HEK293 (cell line): Measurements from ENCODE around the gene TGFB1I1.

ENCODE experiments used
- EGR2 ChIP-seq: fragments of 450-650 bp; formaldehyde crosslinking; IDR thresholded peaks from 2 replicates; pipeline ENCODE4 v1.5.1; 2016; ENCODE audit warnings: low read depth, missing biosample characterization, missing genetic modification characterization
- HIC1 ChIP-seq: fragments of 450-650 bp; formaldehyde crosslinking; IDR thresholded peaks from 2 replicates; pipeline ENCODE4 v1.5.1; 2016; ENCODE audit warnings: missing biosample characterization, missing genetic modification characterization
- KLF1 ChIP-seq: fragments of 450-650 bp; formaldehyde crosslinking; IDR thresholded peaks from 2 replicates; pipeline ENCODE4 v1.5.1; 2016; ENCODE audit warnings: missing biosample characterization, missing genetic modification characterization
- PATZ1 ChIP-seq: fragments of 450-650 bp; formaldehyde crosslinking; IDR thresholded peaks from 2 replicates; pipeline ENCODE4 v1.5.1; 2016; ENCODE audit warnings: missing biosample characterization, missing genetic modification characterization
- ZBTB26 ChIP-seq: fragments of 450-650 bp; formaldehyde crosslinking; optimal IDR thresholded peaks from 2 replicates; pipeline ENCODE3; 2016; ENCODE audit warnings: missing biosample characterization, mild to moderate bottlenecking, missing genetic modification characterization
- ZEB2 ChIP-seq: fragments of 450-650 bp; formaldehyde crosslinking; IDR thresholded peaks from 2 replicates; pipeline ENCODE4 v1.5.1; 2016; ENCODE audit warnings: missing biosample characterization, missing genetic modification characterization
- ZFHX2 ChIP-seq: fragments of 450-650 bp; formaldehyde crosslinking; conservative IDR thresholded peaks from 2 replicates; pipeline ENCODE4 v1.5.1; 2016; ENCODE audit warnings: missing biosample characterization, missing genetic modification characterization
- ZIC2 ChIP-seq: fragments of 450-650 bp; formaldehyde crosslinking; IDR thresholded peaks from 2 replicates; pipeline ENCODE4 v1.5.1; 2016; ENCODE audit warnings: missing biosample characterization, missing genetic modification characterization
- ZNF10 ChIP-seq: fragments of 450-650 bp; formaldehyde crosslinking; IDR thresholded peaks from 2 replicates; pipeline ENCODE4 v1.5.1; 2017; ENCODE audit warnings: missing biosample characterization, missing genetic modification characterization
- ZNF132 ChIP-seq: fragments of 450-650 bp; formaldehyde crosslinking; IDR thresholded peaks from 2 replicates; pipeline ENCODE4 v1.5.1; 2017; ENCODE audit warnings: missing biosample characterization, missing genetic modification characterization, borderline replicate concordance
- ZNF266 ChIP-seq: fragments of 450-650 bp; formaldehyde crosslinking; IDR thresholded peaks from 2 replicates; pipeline ENCODE4 v1.5.1; 2016; ENCODE audit warnings: missing biosample characterization, missing genetic modification characterization, low read depth
- ZNF391 ChIP-seq: fragments of 450-650 bp; formaldehyde crosslinking; IDR thresholded peaks from 2 replicates; pipeline ENCODE4 v1.5.1; 2016; ENCODE audit warnings: low read depth, missing biosample characterization, missing genetic modification characterization, borderline replicate concordance
- ZNF561 ChIP-seq: fragments of 450-650 bp; IDR thresholded peaks from 2 replicates; pipeline ENCODE4 v1.5.1; 2018; ENCODE audit warnings: missing biosample characterization, missing genetic modification characterization, borderline replicate concordance
- ZNF776 ChIP-seq: fragments of 450-650 bp; formaldehyde crosslinking; IDR thresholded peaks from 2 replicates; pipeline ENCODE4 v1.5.0; 2017; ENCODE audit warnings: missing biosample characterization, missing genetic modification characterization, borderline replicate concordance
- TF ChIP-seq, protein P1 (sequence below): fragments of 450-650 bp; formaldehyde crosslinking; IDR thresholded peaks from 2 replicates; pipeline ENCODE4 v1.5.1; 2016; ENCODE audit warnings: missing biosample characterization, missing genetic modification characterization
- TF ChIP-seq, protein P2 (sequence below): fragments of 450-650 bp; formaldehyde crosslinking; IDR thresholded peaks from 2 replicates; pipeline ENCODE4 v1.5.1; 2016; ENCODE audit warnings: missing biosample characterization, missing genetic modification characterization

The TGFB1I1 gene

DNA sequence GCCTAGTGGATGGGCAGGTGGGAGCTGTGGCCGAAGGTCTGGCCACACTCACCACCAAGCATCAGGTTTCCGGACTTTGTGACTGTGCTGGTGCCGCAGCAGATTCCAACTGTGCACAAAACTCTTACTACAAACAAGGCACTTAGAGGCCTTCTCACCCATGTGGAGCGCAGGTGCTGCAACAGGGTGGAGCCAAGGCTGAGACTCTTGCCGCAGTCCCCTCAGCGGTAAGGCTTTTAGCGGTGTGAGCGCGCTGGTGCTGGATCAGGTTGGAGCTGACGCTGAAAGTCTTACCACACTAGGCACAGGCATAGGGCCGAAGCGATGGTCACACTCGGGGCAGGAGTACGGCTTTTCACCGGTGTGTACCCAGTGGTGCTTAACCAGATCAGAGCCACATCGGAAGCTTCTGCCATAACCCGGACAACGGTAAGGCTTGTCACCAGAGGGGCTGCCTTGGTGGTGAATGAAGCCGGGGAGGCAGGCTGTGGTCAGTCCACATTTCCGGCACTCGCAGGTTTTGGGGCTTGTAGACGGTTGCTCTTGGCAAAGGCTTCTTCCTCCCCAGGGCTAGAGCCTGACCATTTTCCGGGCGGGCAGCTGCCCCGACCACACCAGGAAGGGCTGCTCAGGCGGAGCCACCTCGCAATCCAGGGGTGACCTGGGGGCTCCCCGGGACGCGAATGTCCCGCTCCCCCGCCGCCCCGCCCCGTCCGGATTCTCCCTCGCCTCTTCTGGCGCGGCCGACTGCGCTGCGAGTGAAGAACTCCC lies 13.7 kb upstream of the TGFB1I1 start (continued):
- no peak for TF ChIP-seq ZNF266 (tag by site-specific recombination)
- TF ChIP-seq ZIC2 (tag by site-specific recombination), result peak; percentile 52; the same call in 1 of the 2 replicates
- TF ChIP-seq ZEB2 (tag by site-specific recombination), result 0 out of 2 replicates have a peak, but pooled peaks have one; percentile 12
- no peak for TF ChIP-seq ZNF776 (tag by site-specific recombination)
- no peak for TF ChIP-seq HIC1 (tag by site-specific recombination)
- no peak for TF ChIP-seq PATZ1
- no peak for TF ChIP-seq ZBTB26 (tag by site-specific recombination)
- no peak; the same call in 1 of the 2 replicates for TF ChIP-seq KLF1 (tag by site-specific recombination)
- TF ChIP-seq ZFHX2, result no peak
- TF ChIP-seq ZNF10 (tag by site-specific recombination), result no peak
- TF ChIP-seq EGR2 (tag by site-specific recombination), result no peak
- peak; percentile 3; the same call in 1 of the 2 replicates for TF ChIP-seq ZNF561
- TF ChIP-seq, protein P1, sequence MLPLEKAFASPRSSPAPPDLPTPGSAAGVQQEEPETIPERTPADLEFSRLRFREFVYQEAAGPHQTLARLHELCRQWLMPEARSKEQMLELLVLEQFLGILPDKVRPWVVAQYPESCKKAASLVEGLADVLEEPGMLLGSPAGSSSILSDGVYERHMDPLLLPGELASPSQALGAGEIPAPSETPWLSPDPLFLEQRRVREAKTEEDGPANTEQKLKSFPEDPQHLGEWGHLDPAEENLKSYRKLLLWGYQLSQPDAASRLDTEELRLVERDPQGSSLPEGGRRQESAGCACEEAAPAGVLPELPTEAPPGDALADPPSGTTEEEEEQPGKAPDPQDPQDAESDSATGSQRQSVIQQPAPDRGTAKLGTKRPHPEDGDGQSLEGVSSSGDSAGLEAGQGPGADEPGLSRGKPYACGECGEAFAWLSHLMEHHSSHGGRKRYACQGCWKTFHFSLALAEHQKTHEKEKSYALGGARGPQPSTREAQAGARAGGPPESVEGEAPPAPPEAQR (tag by site-specific recombination), result no peak
- TF ChIP-seq ZNF132 (tag by site-specific recombination), result no peak
- TF ChIP-seq ZNF391 (tag by site-specific recombination), result no peak
- TF ChIP-seq, protein P2, sequence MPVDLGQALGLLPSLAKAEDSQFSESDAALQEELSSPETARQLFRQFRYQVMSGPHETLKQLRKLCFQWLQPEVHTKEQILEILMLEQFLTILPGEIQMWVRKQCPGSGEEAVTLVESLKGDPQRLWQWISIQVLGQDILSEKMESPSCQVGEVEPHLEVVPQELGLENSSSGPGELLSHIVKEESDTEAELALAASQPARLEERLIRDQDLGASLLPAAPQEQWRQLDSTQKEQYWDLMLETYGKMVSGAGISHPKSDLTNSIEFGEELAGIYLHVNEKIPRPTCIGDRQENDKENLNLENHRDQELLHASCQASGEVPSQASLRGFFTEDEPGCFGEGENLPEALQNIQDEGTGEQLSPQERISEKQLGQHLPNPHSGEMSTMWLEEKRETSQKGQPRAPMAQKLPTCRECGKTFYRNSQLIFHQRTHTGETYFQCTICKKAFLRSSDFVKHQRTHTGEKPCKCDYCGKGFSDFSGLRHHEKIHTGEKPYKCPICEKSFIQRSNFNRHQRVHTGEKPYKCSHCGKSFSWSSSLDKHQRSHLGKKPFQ, result 0 out of 2 replicates have a peak, but pooled peaks have one; percentile 45
